Fibroblast of skin of back (primary cell): ENCODE measurements around the gene CFHR2. TPM values are rescaled to one million over a fixed set of nuclear protein-coding genes. Genes with fewer than 3 reads are reported as not detected.
A peak's percentile ranks its signal among the peaks of the same experiment; 100 is the strongest.
"Not testable (repeated sequence)": the region's sequence is repeated elsewhere in the genome, so short reads cannot be mapped to it uniquely, and the experiment has no call there.

Experiments used
- DNase-seq: peaks from one replicate; pipeline ENCODE4 v3.0.0-alpha.2; 2013
- polyA plus RNA-seq, 2 experiments: library from polyadenylated mRNA; unstranded; fragments of 120-200 nt; gene quantifications; one replicate each; pipeline ENCODE4 v1.2.1, GENCODE V29; 2013; ENCODE audit not compliant: insufficient read length in 2 of 2

CFHR2 gene
- polyA plus RNA-seq (2013, experiment 1 of 2; ENCODE audit: insufficient read length) = not detected
- polyA plus RNA-seq (2013, experiment 2 of 2; ENCODE audit: insufficient read length) = not detected

DNA sequence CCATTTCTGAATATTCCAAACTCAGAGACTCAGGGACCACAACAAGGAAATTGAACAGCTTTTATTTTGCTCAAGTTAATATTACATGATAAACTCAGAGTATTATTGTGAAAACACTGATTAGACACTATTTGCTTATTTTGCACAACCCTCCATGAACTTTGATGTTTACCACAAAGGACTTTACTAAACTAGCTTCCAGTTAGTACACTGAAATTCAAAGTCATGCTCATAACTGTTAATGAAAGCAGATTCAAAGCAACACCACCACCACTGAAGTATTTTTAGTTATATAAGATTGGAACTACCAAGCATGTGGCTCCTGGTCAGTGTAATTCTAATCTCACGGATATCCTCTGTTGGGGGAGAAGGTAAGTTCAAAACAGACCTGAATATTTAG lies at the start of gene CFHR2:
CFHR2 (plus strand) TSS at position 171 of the 400 bp plus-strand sequence; CDS start at position 314, 143 bp downstream.
- not testable (repeated sequence) for DNase-seq

GRCh38 chr1:196896355-196896754 lies 47.2 kb upstream of the CFHR2 start:
- DNase-seq = no peak

- DNase-seq = no peak
Observed at GRCh38 chr1:196897158-196897828, 46.2 kb upstream of the CFHR2 start.

DNA sequence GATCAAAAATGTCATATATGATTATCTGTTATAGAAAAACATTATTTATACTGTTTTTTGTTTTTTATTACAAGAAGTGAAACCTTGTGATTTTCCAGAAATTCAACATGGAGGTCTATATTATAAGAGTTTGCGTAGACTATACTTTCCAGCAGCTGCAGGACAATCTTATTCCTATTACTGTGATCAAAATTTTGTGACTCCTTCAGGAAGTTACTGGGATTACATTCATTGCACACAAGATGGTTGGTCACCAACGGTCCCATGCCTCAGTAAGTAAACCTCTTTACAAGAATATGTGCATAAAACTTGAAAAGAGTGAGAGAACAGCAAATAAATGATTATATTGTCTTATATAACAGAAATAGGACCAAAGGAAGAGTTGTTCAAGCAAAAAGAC lies 41.2 kb upstream of the CFHR2 start:
- no peak for DNase-seq

- DNase-seq = no peak
Observed at GRCh38 chr1:196910215-196910614, 33.3 kb upstream of the CFHR2 start.

GRCh38 chr1:196912283-196912682 lies 31.3 kb upstream of the CFHR2 start:
- DNase-seq = not testable (repeated sequence)

- DNase-seq = peak; percentile 54
Observed at GRCh38 chr1:196926839-196927238, 16.7 kb upstream of the CFHR2 start.

DNA sequence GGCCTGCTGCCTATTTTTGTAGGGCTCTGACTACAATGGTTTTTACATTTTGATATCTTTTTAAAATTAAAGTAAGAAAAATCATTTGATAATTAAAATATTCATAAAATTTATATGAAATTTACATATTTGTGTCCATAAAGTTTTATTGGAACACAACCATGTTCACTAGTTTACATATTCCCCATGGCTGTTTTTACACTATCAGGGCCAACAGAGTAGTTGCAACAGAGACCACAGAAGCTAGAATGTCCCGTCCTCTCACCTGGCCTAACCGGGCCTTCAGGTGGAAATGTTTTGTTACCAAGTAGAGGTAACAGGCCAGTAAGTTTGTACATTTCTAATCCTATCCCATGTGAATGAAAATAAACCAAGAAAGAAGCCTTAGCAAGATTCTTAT lies 10.7 kb upstream of the CFHR2 start:
- DNase-seq = not testable (repeated sequence)

DNA sequence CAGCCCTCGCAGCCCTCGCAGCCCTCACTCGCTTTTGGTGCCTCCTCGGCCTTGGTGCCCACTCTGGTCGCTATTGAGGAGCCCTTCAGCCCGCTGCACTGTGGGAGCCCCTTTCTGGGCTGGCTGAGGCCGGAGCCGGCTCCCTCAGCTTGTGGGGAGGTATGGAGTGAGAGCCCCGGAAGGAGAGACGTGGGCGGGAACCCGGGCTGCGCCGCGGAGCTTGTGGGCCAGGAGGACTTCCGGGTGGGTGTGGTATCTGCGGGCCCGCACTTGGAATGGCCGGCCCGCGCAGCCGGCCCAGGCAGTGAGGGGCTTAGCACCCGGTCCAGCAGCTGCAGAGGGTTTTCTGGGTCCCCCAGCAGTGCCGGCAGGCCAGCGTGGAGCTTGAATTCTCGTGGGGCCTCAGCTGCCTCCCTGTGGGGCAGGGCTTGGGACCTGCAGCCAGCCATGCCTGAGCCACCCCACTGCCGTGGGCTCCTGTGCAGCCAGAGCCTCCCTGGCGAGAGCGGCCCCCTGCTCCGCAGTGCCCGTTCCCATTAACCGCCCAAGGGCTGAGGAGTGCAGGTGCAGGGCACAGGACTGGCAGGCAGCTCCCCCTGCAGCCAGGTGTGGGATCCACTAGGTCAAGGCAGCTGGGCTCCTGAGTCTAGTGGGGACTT lies 9.9 kb upstream of the CFHR2 start:
- DNase-seq = no peak

DNA sequence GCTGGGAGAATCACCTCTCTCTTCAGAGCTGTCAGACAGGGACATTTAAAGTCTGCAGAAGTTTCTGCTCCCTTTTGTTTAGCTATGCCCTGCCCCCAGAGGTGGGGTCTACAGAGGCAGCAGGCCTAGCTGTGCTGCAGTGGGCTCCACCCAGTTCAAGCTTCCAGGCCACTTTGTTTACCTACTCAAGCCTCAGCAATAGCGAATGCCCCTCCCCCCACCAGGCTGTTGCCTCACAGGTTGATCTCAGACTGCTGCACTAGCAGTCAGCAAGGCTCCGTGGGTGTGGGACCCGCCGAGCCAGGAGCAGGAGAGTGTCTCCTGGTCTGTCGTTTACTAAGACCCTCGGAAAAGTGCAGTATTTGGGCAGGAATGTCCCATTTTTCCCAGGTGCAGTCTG lies 2.1 kb upstream of the CFHR2 start:
- not testable (repeated sequence) for DNase-seq

DNA sequence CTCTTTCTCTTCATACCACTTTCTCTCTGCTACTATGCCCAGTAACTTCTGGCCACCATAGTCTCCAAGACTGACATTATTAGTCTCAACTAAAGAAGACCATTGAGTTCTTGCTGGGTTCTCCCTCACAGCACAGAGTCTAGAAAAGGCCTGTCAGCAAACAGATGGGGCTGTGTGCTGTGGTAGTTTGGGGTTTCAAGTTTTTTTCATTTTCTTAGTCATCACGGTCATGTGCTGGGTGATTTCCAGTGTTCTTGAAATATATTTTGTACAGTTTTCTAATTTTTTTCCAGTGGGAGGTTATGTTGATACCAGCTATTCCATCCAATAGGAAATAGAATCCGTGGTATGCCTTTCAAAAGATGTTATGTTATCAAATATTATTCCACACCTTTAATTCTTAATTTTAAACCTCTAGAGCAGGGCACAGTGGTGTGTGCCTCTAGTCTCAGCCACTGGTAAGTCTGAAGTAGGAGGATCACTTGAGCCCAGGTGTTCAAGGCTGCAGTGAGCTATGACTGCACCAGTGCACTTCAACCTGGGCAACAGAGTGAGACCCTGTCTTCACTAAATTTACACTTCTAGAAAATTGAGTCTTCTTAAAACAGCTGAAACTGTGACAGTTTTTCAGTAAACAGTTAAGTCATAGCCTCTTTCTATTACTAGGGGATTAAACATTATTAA lies 8.3 kb downstream of the CFHR2 start:
- no peak for DNase-seq

- no peak for DNase-seq
Observed at GRCh38 chr1:196954778-196955177, 11.2 kb downstream of the CFHR2 start.

- no peak for DNase-seq
Observed at GRCh38 chr1:196955926-196956325, 12.4 kb downstream of the CFHR2 start.

GRCh38 chr1:196960854-196961253 lies 17.3 kb downstream of the CFHR2 start:
- no peak for DNase-seq

DNA sequence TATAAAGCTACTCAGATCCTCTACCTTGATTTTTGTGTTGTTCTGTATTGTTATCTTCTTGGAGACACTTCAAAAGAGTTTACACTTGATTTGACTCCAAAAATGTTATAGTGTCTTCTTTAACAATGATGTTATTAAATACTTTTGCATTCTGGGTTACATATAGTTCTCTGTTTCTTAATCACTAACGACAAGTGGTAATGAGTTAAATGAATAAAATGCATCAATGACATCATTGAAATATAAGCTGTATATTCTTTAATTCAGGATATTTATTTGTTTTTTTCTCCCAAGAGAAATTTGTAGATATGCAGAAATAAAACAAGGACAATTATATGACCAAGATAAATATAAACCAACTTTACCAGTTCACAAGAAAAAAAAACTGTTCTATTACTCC lies 26.6 kb downstream of the CFHR2 start:
- no peak for DNase-seq

DNA sequence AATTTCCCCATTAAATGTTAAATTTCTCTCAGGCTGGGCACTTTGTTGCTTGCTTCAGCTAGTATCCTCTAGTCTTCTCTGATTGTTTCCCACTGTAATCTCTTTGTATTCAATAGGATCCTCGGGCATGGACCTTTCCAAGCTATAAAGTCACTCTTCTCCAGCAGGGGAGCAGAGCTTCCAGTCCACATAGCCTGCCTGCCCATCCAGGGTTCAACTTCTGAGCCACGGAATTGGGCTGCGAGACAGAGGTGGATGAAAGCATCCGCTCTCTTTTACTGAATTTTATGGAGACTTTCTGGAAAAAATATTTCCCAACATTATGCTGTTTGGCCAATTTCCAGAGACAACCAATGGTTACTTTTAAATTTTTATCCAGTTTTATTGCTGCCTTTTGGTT lies 32.7 kb downstream of the CFHR2 start:
- DNase-seq = no peak

DNA sequence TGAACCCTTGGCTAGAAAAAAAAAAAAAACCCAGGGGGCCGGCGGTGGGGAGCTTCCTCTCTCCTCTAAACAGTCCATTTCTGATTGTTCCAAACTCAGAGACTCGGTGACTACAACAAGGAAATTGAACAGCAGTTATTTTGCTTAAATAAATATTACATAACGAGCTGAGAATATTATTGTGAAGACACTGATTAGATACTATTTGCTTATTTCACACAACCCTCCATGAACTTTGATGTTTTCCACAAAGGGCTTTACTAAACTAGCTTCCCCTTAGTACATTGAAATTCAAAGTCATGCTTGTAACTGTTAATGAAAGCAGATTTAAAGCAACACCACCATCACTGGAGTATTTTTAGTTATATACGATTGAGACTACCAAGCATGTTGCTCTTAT lies 33.7 kb downstream of the CFHR2 start, which contains the start of gene CFHR5:
CFHR5 (plus strand) TSS at position 279 of the 400 bp plus-strand sequence; CDS start at position 388, 109 bp downstream.
- DNase-seq = no peak

DNA sequence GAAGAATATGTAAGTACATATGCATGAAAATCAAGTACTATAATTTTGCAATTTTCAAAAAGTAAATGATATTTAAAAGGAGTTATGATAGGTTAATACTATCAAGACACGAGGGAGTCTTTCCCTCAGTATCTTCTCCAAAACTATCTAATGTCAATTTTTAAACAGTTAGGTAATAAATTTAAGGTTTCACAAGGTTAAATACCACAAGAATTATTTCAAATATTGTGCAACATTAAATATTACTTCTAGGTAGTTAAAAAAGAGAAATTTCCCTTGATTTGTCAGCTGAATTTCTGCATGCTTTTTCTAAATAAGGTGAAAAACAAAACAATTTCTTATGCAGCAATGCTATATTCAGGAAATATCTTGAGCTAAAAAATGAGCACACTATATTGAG lies 37.3 kb downstream of the CFHR2 start:
- no peak for DNase-seq

DNA sequence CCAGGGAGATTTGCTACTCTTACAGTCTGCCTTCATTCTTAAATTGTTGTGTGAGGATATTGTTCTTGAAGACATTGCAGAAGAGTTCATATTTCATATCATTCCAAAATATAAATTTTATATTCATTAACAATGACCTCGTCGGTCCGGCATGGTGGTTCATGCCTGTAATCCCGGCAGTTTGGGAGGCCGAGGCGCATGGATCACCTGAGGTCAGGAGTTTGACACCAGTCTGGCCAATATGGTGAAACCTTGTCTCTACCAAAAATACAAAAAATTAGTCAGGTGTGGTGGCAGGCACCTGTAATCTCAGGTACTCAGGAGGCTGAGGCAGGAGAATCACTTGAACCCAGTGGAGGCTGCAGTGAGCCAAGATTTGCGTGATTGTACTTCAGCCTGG lies 38.7 kb downstream of the CFHR2 start:
- DNase-seq = not testable (repeated sequence)

- DNase-seq = peak; percentile 2
Observed at GRCh38 chr1:196991919-196992651, 48.5 kb downstream of the CFHR2 start.

GRCh38 chr1:196993916-196994315 lies 50.4 kb downstream of the CFHR2 start:
- no peak for DNase-seq

GRCh38 chr1:196997423-196997822 lies 53.9 kb downstream of the CFHR2 start:
- peak; percentile 93 for DNase-seq

GRCh38 chr1:197001828-197002227 lies 58.3 kb downstream of the CFHR2 start:
- no peak for DNase-seq
